ENCODE measurements around the gene CGNL1.

The CGNL1 gene

GRCh38 chr15:57418635-57419034, 42.3 kb downstream of the CGNL1 start:
- Histone ChIP-seq H3K36me3 (ENCODE audit: control insufficient read depth in 1 of 2, insufficient read depth in 2 of 2, low read depth in 1 of 2, low read length in 2 of 2) (peaks cover 0 to 6% of the 10 kb centered on the region in 2 experiments), H4K91ac (ENCODE audit: low read length) (no peak overlapping the region)
- 94% methylated on average over 13 of the region's 13 CpGs for WGBS

GRCh38 chr15:57419335-57419734, 43.0 kb downstream of the CGNL1 start:
- H3K23ac ChIP-seq (ENCODE audit: low read length in 2 of 2) = no peak overlapping the region
- H2BK15ac ChIP-seq (ENCODE audit: low read depth, poor library complexity, severe bottlenecking) = no peak overlapping the region
- no peaks in the 10 kb centered on the region for H3K9me3 ChIP-seq (ENCODE audit: control insufficient read depth, low read length)
- H4K91ac ChIP-seq (ENCODE audit: low read length) = no peak overlapping the region
- no peak overlapping the region for H3K14ac ChIP-seq (ENCODE audit: low read length in 2 of 2)
- H3K79me1 ChIP-seq (replicated peaks; ENCODE audit: low read length, poor library complexity, severe bottlenecking) = peaks cover 14% of the 10 kb centered on the region
- H3K18ac ChIP-seq (ENCODE audit: low read depth in 1 of 2, low read length in 2 of 2) = no peak overlapping the region
- H3K9ac ChIP-seq (ENCODE audit: low read length) = no peak overlapping the region
- no peak for DNase-seq
- peaks cover 0 to 6% of the 10 kb centered on the region in 2 experiments for H3K36me3 ChIP-seq (ENCODE audit: control insufficient read depth in 1 of 2, insufficient read depth in 2 of 2, low read depth in 1 of 2, low read length in 2 of 2)
- H2BK12ac ChIP-seq (ENCODE audit: low read length in 2 of 2) = no peak overlapping the region
- H2BK5ac ChIP-seq (ENCODE audit: low read depth, low read length, poor library complexity, severe bottlenecking) = no peak overlapping the region
- H3K27ac ChIP-seq (ENCODE audit: low read length, poor library complexity, severe bottlenecking) = no peak overlapping the region
- H4K8ac ChIP-seq (ENCODE audit: low read length) = no peak overlapping the region
- no peak overlapping the region for H2AFZ ChIP-seq (ENCODE audit: low read depth, low read length)
- H2AK5ac ChIP-seq (ENCODE audit: low read length, severe bottlenecking) = no peak overlapping the region
- no peak overlapping the region for H3K4me3 ChIP-seq (ENCODE audit: insufficient read depth in 1 of 2, low read depth in 1 of 2, low read length in 2 of 2)
- H3K27me3 ChIP-seq (ENCODE audit: control insufficient read depth in 1 of 2, insufficient read depth in 1 of 2, low read length in 2 of 2) = peaks cover 0 to 40% of the 10 kb centered on the region in 2 experiments
- no peak overlapping the region for H3K4me2 ChIP-seq (ENCODE audit: low read length, poor library complexity, severe bottlenecking)
- peaks cover 14% of the 10 kb centered on the region for H3K4me1 ChIP-seq (ENCODE audit: control insufficient read depth, insufficient read depth, low read depth, low read length)
- no CpG with 5 or more reads among the region's 2 CpGs for WGBS
- no peak overlapping the region for H3K4ac ChIP-seq (ENCODE audit: low read depth in 1 of 2, low read length in 2 of 2)
- no peak overlapping the region for H2BK120ac ChIP-seq (ENCODE audit: low read depth, low read length)

More at GRCh38 chr15:57418635-57419034, 42.3 kb downstream of the CGNL1 start:
- peaks cover 0 to 40% of the 10 kb centered on the region in 2 experiments for H3K27me3 ChIP-seq (ENCODE audit: control insufficient read depth in 1 of 2, insufficient read depth in 1 of 2, low read length in 2 of 2)
- no peaks in the 10 kb centered on the region for H3K9me3 ChIP-seq (ENCODE audit: control insufficient read depth, low read length)
- no peak overlapping the region for H3K4me3 ChIP-seq (ENCODE audit: insufficient read depth in 1 of 2, low read depth in 1 of 2, low read length in 2 of 2)
- no peak overlapping the region for H3K4ac ChIP-seq (ENCODE audit: low read depth in 1 of 2, low read length in 2 of 2)
- H4K8ac ChIP-seq (ENCODE audit: low read length) = no peak overlapping the region
- H2BK15ac ChIP-seq (ENCODE audit: low read depth, poor library complexity, severe bottlenecking) = no peak overlapping the region
- H3K27ac ChIP-seq (ENCODE audit: low read length, poor library complexity, severe bottlenecking) = no peak overlapping the region
- no peak overlapping the region for H3K9ac ChIP-seq (ENCODE audit: low read length)
- no peak for DNase-seq
- no peak overlapping the region for H2BK5ac ChIP-seq (ENCODE audit: low read depth, low read length, poor library complexity, severe bottlenecking)
- peaks cover 15% of the 10 kb centered on the region for H3K79me1 ChIP-seq (replicated peaks; ENCODE audit: low read length, poor library complexity, severe bottlenecking)
- H2BK120ac ChIP-seq (ENCODE audit: low read depth, low read length) = no peak overlapping the region
- H3K23ac ChIP-seq (ENCODE audit: low read length in 2 of 2) = no peak overlapping the region
- no peak overlapping the region for H2AK5ac ChIP-seq (ENCODE audit: low read length, severe bottlenecking)
- no peak overlapping the region for H2AFZ ChIP-seq (ENCODE audit: low read depth, low read length)
- peaks cover 9% of the 10 kb centered on the region for H3K4me1 ChIP-seq (ENCODE audit: control insufficient read depth, insufficient read depth, low read depth, low read length)
- no peak overlapping the region for H3K14ac ChIP-seq (ENCODE audit: low read length in 2 of 2)
- H3K4me2 ChIP-seq (ENCODE audit: low read length, poor library complexity, severe bottlenecking) = no peak overlapping the region
- no peak overlapping the region for H2BK12ac ChIP-seq (ENCODE audit: low read length in 2 of 2)
- no peak overlapping the region for H3K18ac ChIP-seq (ENCODE audit: low read depth in 1 of 2, low read length in 2 of 2)

GRCh38 chr15:57421110-57421509, 44.8 kb downstream of the CGNL1 start:
- Histone ChIP-seq H4K8ac (ENCODE audit: low read length) (no peak overlapping the region), H2BK15ac (ENCODE audit: low read depth, poor library complexity, severe bottlenecking) (no peak overlapping the region), H2AK5ac (ENCODE audit: low read length, severe bottlenecking) (peak overlapping the region; percentile 42), H2AFZ (ENCODE audit: low read depth, low read length) (no peak overlapping the region), H3K79me1 (replicated peaks; ENCODE audit: low read length, poor library complexity, severe bottlenecking) (peaks cover 11% of the 10 kb centered on the region), H3K23ac (ENCODE audit: low read length in 2 of 2) (no peak overlapping the region), H3K36me3 (ENCODE audit: control insufficient read depth in 1 of 2, insufficient read depth in 2 of 2, low read depth in 1 of 2, low read length in 2 of 2) (peaks cover 0 to 4% of the 10 kb centered on the region in 2 experiments), H3K4me1 (ENCODE audit: control insufficient read depth, insufficient read depth, low read depth, low read length) (peaks cover 14% of the 10 kb centered on the region), H3K27ac (ENCODE audit: low read length, poor library complexity, severe bottlenecking) (peak overlapping the region; percentile 86), H2BK12ac (ENCODE audit: low read length in 2 of 2) (no peak overlapping the region), H3K4me2 (ENCODE audit: low read length, poor library complexity, severe bottlenecking) (no peak overlapping the region), H3K4ac (ENCODE audit: low read depth in 1 of 2, low read length in 2 of 2) (no peak overlapping the region), H3K27me3 (ENCODE audit: control insufficient read depth in 1 of 2, insufficient read depth in 1 of 2, low read length in 2 of 2) (peaks cover 0 to 26% of the 10 kb centered on the region in 2 experiments), H2BK5ac (ENCODE audit: low read depth, low read length, poor library complexity, severe bottlenecking) (no peak overlapping the region), H2BK120ac (ENCODE audit: low read depth, low read length) (no peak overlapping the region), H3K18ac (ENCODE audit: low read depth in 1 of 2, low read length in 2 of 2) (no peak overlapping the region), H3K14ac (ENCODE audit: low read length in 2 of 2) (no peak overlapping the region), H3K9me3 (ENCODE audit: control insufficient read depth, low read length) (no peaks in the 10 kb centered on the region), H3K4me3 (ENCODE audit: insufficient read depth in 1 of 2, low read depth in 1 of 2, low read length in 2 of 2) (no peak overlapping the region), H4K91ac (ENCODE audit: low read length) (no peak overlapping the region), H3K9ac (ENCODE audit: low read length) (no peak overlapping the region)
- no peak for DNase-seq
- 100% methylated on average over 2 of the region's 3 CpGs for WGBS

- Histone ChIP-seq H3K79me1 (replicated peaks; ENCODE audit: low read length, poor library complexity, severe bottlenecking) (peaks cover 7% of the 10 kb centered on the region), H3K4me2 (ENCODE audit: low read length, poor library complexity, severe bottlenecking) (no peak overlapping the region), H2BK5ac (ENCODE audit: low read depth, low read length, poor library complexity, severe bottlenecking) (peak overlapping the region; percentile 71), H3K4ac (ENCODE audit: low read depth in 1 of 2, low read length in 2 of 2) (no peak overlapping the region), H4K8ac (ENCODE audit: low read length) (no peak overlapping the region), H2AFZ (ENCODE audit: low read depth, low read length) (peak overlapping the region; percentile 55), H3K14ac (ENCODE audit: low read length in 2 of 2) (no peak overlapping the region), H3K27me3 (ENCODE audit: control insufficient read depth in 1 of 2, insufficient read depth in 1 of 2, low read length in 2 of 2) (peaks cover 0 to 24% of the 10 kb centered on the region in 2 experiments), H3K18ac (ENCODE audit: low read depth in 1 of 2, low read length in 2 of 2) (peak overlapping the region in 1 of 2 experiments; percentile 50), H3K9me3 (ENCODE audit: control insufficient read depth, low read length) (no peaks in the 10 kb centered on the region), H3K4me3 (ENCODE audit: insufficient read depth in 1 of 2, low read depth in 1 of 2, low read length in 2 of 2) (no peak overlapping the region), H3K4me1 (ENCODE audit: control insufficient read depth, insufficient read depth, low read depth, low read length) (peaks cover 14% of the 10 kb centered on the region), H2BK15ac (ENCODE audit: low read depth, poor library complexity, severe bottlenecking) (no peak overlapping the region), H4K91ac (ENCODE audit: low read length) (no peak overlapping the region), H2BK120ac (ENCODE audit: low read depth, low read length) (no peak overlapping the region), H3K36me3 (ENCODE audit: control insufficient read depth in 1 of 2, insufficient read depth in 2 of 2, low read depth in 1 of 2, low read length in 2 of 2) (peaks cover 0 to under 1% of the 10 kb centered on the region in 2 experiments), H3K27ac (ENCODE audit: low read length, poor library complexity, severe bottlenecking) (peak overlapping the region; percentile 86), H2AK5ac (ENCODE audit: low read length, severe bottlenecking) (peak overlapping the region; percentile 42), H3K23ac (ENCODE audit: low read length in 2 of 2) (no peak overlapping the region), H2BK12ac (ENCODE audit: low read length in 2 of 2) (no peak overlapping the region), H3K9ac (ENCODE audit: low read length) (peak overlapping the region; percentile 1)
- DNase-seq = no peak
- 23% methylated on average over 5 of the region's 6 CpGs for WGBS
Measured at GRCh38 chr15:57421551-57421950, 45.2 kb downstream of the CGNL1 start.
